Measurements from ENCODE around the gene GPR153. TPM values are rescaled to one million over a fixed set of nuclear protein-coding genes. Genes with fewer than 3 reads are reported as not detected.

Gene GPR153
- total and polyA plus RNA-seq, 2 of the 13 experiments (the other 11 are each of a cell fraction or from before 2014, with no cell fraction given): 0.22 to 0.31 TPM

- TF ChIP-seq SAP130 (CRISPR knock-in tag; IDR thresholded peaks at IDR 0.05; ENCODE audit: low read depth): peak; percentile 95
- TF ChIP-seq NR0B2 (CRISPR knock-in tag; IDR thresholded peaks at IDR 0.05): peak; percentile 99
- TF ChIP-seq GRHL1 (CRISPR knock-in tag; conservative IDR thresholded peaks at IDR 0.05): peak; percentile 63; the same call in 1 of the 2 replicates
- TF ChIP-seq FLYWCH1 (CRISPR knock-in tag; IDR thresholded peaks at IDR 0.05): peak; percentile 94; the same call in 1 of the 2 replicates
- TF ChIP-seq ZNF788 (CRISPR knock-in tag; IDR thresholded peaks at IDR 0.05; ENCODE audit: borderline replicate concordance): peak; percentile 87; the same call in 1 of the 2 replicates
- TF ChIP-seq RXRB (CRISPR knock-in tag; IDR thresholded peaks at IDR 0.05; ENCODE audit: borderline replicate concordance): peak; percentile 87
- TF ChIP-seq THYN1 (CRISPR knock-in tag; IDR thresholded peaks at IDR 0.05; ENCODE audit: borderline replicate concordance, low read depth): 0 out of 2 replicates have a peak, but pooled peaks have one; percentile 44
- TF ChIP-seq GATAD2A (CRISPR knock-in tag; IDR thresholded peaks at IDR 0.05): peak; percentile 72
- TF ChIP-seq ERF (CRISPR knock-in tag; IDR thresholded peaks at IDR 0.05): peak; percentile 100
- no peak for TF ChIP-seq ZNF382 (CRISPR knock-in tag; IDR thresholded peaks at IDR 0.05; ENCODE audit: borderline replicate concordance)
- TF ChIP-seq TAF1 (CRISPR knock-in tag; IDR thresholded peaks at IDR 0.05): peak; percentile 53; the same call in 1 of the 2 replicates
- TF ChIP-seq ZNF446 (CRISPR knock-in tag; IDR thresholded peaks at IDR 0.05): peak; percentile 100
- TF ChIP-seq SIX1 (CRISPR knock-in tag; IDR thresholded peaks at IDR 0.05; ENCODE audit: borderline replicate concordance): peak; percentile 80
- peak; percentile 97 for TF ChIP-seq ZBTB26 (CRISPR knock-in tag; IDR thresholded peaks at IDR 0.05; ENCODE audit: borderline replicate concordance)
- TF ChIP-seq ZBTB8A (CRISPR knock-in tag; IDR thresholded peaks at IDR 0.05; ENCODE audit: borderline replicate concordance, low read depth): peak; percentile 81; the same call in 1 of the 2 replicates
- TF ChIP-seq ISL2 (CRISPR knock-in tag; IDR thresholded peaks at IDR 0.05): peak; percentile 94
- no peak for TF ChIP-seq LCORL (IDR thresholded peaks at IDR 0.05)
- peak; percentile 83 for TF ChIP-seq LCORL (CRISPR knock-in tag; IDR thresholded peaks at IDR 0.05)
- TF ChIP-seq ZNF740 (CRISPR knock-in tag; IDR thresholded peaks at IDR 0.05): peak; percentile 90
- TF ChIP-seq ZNF616 (CRISPR knock-in tag; IDR thresholded peaks at IDR 0.05; ENCODE audit: low read depth): peak; percentile 98
- 0 out of 2 replicates have a peak, but pooled peaks have one; percentile 47 for TF ChIP-seq CC2D1A (CRISPR knock-in tag; IDR thresholded peaks at IDR 0.05)
- peak; percentile 87; the same call in 1 of the 2 replicates for TF ChIP-seq CERS6 (CRISPR knock-in tag; IDR thresholded peaks at IDR 0.05)
- peak; percentile 99 for TF ChIP-seq ZSCAN9 (CRISPR knock-in tag; IDR thresholded peaks at IDR 0.05; ENCODE audit: borderline replicate concordance)
- TF ChIP-seq HDAC1 (CRISPR knock-in tag; IDR thresholded peaks at IDR 0.05): peak; percentile 91
- TF ChIP-seq ZNF263 (CRISPR knock-in tag; IDR thresholded peaks at IDR 0.05): peak; percentile 89
- no peak for TF ChIP-seq MAZ (IDR thresholded peaks at IDR 0.05; ENCODE audit: borderline replicate concordance, low read depth, low read length)
- peak; percentile 97 for TF ChIP-seq MAZ (CRISPR knock-in tag; IDR thresholded peaks at IDR 0.05; ENCODE audit: low read depth)
Measured at GRCh38 chr1:6245086-6245868, 15.6 kb downstream of the GPR153 start (continued).

Data from HepG2 (cell line).